ENCODE measurements around the gene DMTF1. TPM values are rescaled to one million over a fixed set of nuclear protein-coding genes. Genes with fewer than 3 reads are reported as not detected.

The DMTF1 gene
- total and polyA plus RNA-seq, 9 of the 15 experiments (the other 6 are each of a cell fraction or from before 2014, with no cell fraction given): 25.7 to 208 (median 74.7) TPM

GRCh38 chr7:87226495-87226894 lies 74.2 kb downstream of the DMTF1 start (continued):
- TF ChIP-seq ZNF277 (CRISPR knock-in tag; IDR thresholded peaks at IDR 0.05; ENCODE audit: borderline replicate concordance) (no peak), ZNF282 (CRISPR knock-in tag; IDR thresholded peaks at IDR 0.05) (no peak)

DNA sequence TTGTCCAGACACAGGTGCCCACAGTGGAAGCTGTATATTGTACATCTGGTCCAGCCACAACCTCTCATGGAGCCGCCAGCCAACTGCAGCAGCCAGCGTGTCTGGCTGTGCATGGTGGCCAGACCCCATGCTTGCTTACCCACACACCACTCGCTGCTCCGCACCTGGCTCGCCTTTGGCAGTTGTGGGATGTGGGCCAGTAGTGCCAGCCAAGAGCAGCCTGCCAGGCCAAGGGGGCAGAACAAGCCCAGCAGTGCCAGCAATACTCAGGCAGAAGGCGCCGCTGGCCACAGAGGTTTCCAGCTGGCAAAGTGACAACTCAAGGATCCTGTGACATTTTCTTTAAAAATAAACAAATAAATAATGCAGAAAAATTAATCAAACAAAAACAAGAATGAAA lies 79.0 kb downstream of the DMTF1 start:
- in situ Hi-C loops (cut with MboI) (loop anchor here (5.0 kb wide), 1 partner anchor 299 kb away; no protein-coding TSS in a partner anchor), intact Hi-C loops (cut with micrococcal nuclease) (loop anchor here (10.0 kb wide), 1 partner anchor 406 kb away; no protein-coding TSS in a partner anchor)
- no peak overlapping the region for H3K27ac ChIP-seq (ENCODE audit: extremely low read depth, low read depth, low read length)
- CTCF ChIA-PET (ENCODE audit: low intra/inter-chr PET ratio): no interaction called here
- no peaks in the 10 kb centered on the region for H3K9me1 ChIP-seq (ENCODE audit: control insufficient read depth, insufficient read depth, low read length)
- H3K27me3 ChIP-seq (ENCODE audit: control insufficient read depth in 2 of 2, insufficient read depth in 2 of 2, low read length in 2 of 2): peaks cover 12 to 17% of the 10 kb centered on the region in 2 experiments; a peak in 4 of 5 replicates
- no peak overlapping the region for H3K4me2 ChIP-seq (ENCODE audit: insufficient read depth, low read length)
- no peak for TF ChIP-seq GTF2B (IDR thresholded peaks at IDR 0.05; ENCODE audit: extremely low read depth, insufficient read length)
- TF ChIP-seq RBFOX2 (IDR thresholded peaks at IDR 0.05; ENCODE audit: low read depth, low read length): no peak
- 0% methylated on average over 7 of the region's 7 CpGs for WGBS (ENCODE audit: insufficient coverage, low coverage, missing lambda C conversion rate)
- peak overlapping the region in 1 of 2 experiments; percentile 54; a peak in 1 of 4 replicates for H3K9ac ChIP-seq (ENCODE audit: insufficient read depth in 1 of 2, low read depth in 2 of 2, low read length in 2 of 2)
- no peak for DNase-seq (ENCODE audit: extremely low read depth in 1 of 4, low spot score in 3 of 4)
- no TSS peak for BruUV-seq (replicated peaks)
- H3K36me3 ChIP-seq (ENCODE audit: control insufficient read depth, insufficient read depth, low read length): no peaks in the 10 kb centered on the region
- ATAC-seq: no peak; the same call in 2 of the 3 replicates
- H2AFZ ChIP-seq (ENCODE audit: low read depth, low read length): no peak overlapping the region
- H3K4me1 ChIP-seq (replicated peaks in 1 of 2; ENCODE audit: control insufficient read depth in 2 of 2, insufficient read depth in 2 of 2, low read length in 2 of 2): no peaks in the 10 kb centered on the region
- no peaks in the 10 kb centered on the region for H4K20me1 ChIP-seq (replicated peaks; ENCODE audit: control insufficient read depth, insufficient read depth, low read length)
- no peak overlapping the region for H3K4me3 ChIP-seq
- no peaks in the 10 kb centered on the region for H3K79me2 ChIP-seq (ENCODE audit: control insufficient read depth, insufficient read depth, low read length)
- H3K9me3 ChIP-seq (replicated peaks; ENCODE audit: control insufficient read depth, insufficient read depth, low read depth, low read length): no peaks in the 10 kb centered on the region
- POLR2A ChIA-PET: interaction anchor here (0.6 to 1.6 kb wide), 5 partner anchors 10 to 363 kb away, joined by 3 to 12 read pairs (median 4); partner anchors contain the start of genes DMTF1 and TMEM243
- FAIRE-seq: no peak

Data from K562 (cell line).